GM12891 (cell line): Measurements from ENCODE around the gene ADAT3.

Experiments
- POLR2A ChIP-seq: IDR thresholded peaks from 2 replicates; pipeline ENCODE4 v1.6.1; 2011; ENCODE audit warnings: low read depth, low read length, control low read depth
- SPI1 ChIP-seq: IDR thresholded peaks from 2 replicates; pipeline ENCODE4 v1.6.1; 2011; ENCODE audit warnings: low read depth, low read length, control low read depth
- TAF1 ChIP-seq: IDR thresholded peaks from 2 replicates; pipeline ENCODE4 v1.6.1; 2011; ENCODE audit warnings: low read depth, low read length, control low read depth

DNA sequence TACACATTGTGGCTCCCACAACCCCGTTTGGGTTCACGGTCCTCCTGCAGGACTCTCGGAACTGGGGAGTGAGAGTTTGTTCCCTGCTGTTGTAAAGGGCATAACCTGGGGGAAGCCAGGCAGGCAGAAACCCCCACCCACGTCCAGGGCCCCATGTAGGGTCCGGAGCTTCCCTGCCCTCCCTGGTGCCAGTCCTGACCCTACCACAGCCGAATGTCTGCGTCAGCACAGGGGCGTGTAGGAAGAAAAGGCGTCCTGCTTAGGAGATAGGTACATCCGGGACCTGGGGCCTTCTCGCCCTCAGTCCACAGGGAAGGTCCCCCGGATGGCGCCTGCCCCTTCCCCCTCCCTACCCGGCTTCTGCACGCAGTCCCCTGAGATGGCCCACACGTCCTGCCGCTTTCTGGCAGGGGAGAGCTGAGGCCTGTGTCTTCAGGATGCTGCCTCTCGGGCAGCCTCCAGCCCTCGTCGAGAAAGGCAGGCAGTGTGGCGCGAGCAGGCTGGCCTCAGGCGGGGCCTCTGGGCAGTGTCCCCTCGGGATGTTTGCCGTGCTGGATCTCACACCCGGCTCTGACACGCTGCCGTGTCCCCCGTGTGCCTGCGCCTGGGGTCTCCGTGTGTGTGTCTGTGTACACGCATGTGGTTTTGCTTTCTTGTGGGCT lies 54.9 kb downstream of the ADAT3 start:
- no peak for TF ChIP-seq POLR2A
- TF ChIP-seq TAF1, result no peak
- no peak for TF ChIP-seq SPI1
